ENCODE measurements around the gene ABCB1. TPM values are rescaled to one million over a fixed set of nuclear protein-coding genes. Genes with fewer than 3 reads are reported as not detected.

The ABCB1 gene
- total RNA-seq, 1 donor from 2014 or later = not detected

- TF ChIP-seq CTCF (IDR thresholded peaks at IDR 0.05) = no peak
- peaks cover 7% of the 10 kb centered on the region for H3K27me3 Mint-ChIP-seq (ENCODE audit: low read depth)
- H3K36me3 Mint-ChIP-seq (ENCODE audit: low read depth) = no peaks in the 10 kb centered on the region
- no peaks in the 10 kb centered on the region for H3K9me3 Mint-ChIP-seq (ENCODE audit: low read depth)
- no peaks in the 10 kb centered on the region for H3K4me1 Mint-ChIP-seq (ENCODE audit: low read depth)
- H3K27ac Mint-ChIP-seq (ENCODE audit: unreplicated experiment) = no peak overlapping the region
- H3K4me3 Mint-ChIP-seq (ENCODE audit: unreplicated experiment) = no peak overlapping the region
- DNase-seq (ENCODE audit: low spot score) = no peak
These were observed 81.9 kb downstream of the ABCB1 start for GRCh38 chr7:87518735-87519134.

- H3K9me3 Mint-ChIP-seq (ENCODE audit: low read depth) = no peaks in the 10 kb centered on the region
- no peaks in the 10 kb centered on the region for H3K4me1 Mint-ChIP-seq (ENCODE audit: low read depth)
- TF ChIP-seq CTCF (IDR thresholded peaks at IDR 0.05) = no peak
- no peaks in the 10 kb centered on the region for H3K36me3 Mint-ChIP-seq (ENCODE audit: low read depth)
- no peak for DNase-seq (ENCODE audit: low spot score)
- no peak overlapping the region for H3K4me3 Mint-ChIP-seq (ENCODE audit: unreplicated experiment)
- peaks cover 12% of the 10 kb centered on the region for H3K27me3 Mint-ChIP-seq (ENCODE audit: low read depth)
- no peak overlapping the region for H3K27ac Mint-ChIP-seq (ENCODE audit: unreplicated experiment)
These were observed 82.8 kb downstream of the ABCB1 start for GRCh38 chr7:87517891-87518290.

GRCh38 chr7:87517136-87517815, 83.4 kb downstream of the ABCB1 start:
- Mint-ChIP-seq H3K27me3 (ENCODE audit: low read depth) (peaks cover 12% of the 10 kb centered on the region), H3K4me3 (ENCODE audit: unreplicated experiment) (no peak overlapping the region)

GRCh38 chr7:87513735-87514335, 86.8 kb downstream of the ABCB1 start:
- TF ChIP-seq CTCF (IDR thresholded peaks at IDR 0.05) = no peak
- H3K4me3 Mint-ChIP-seq (ENCODE audit: unreplicated experiment) = no peak overlapping the region
- DNase-seq (ENCODE audit: low spot score) = no peak
- H3K36me3 Mint-ChIP-seq (ENCODE audit: low read depth) = no peaks in the 10 kb centered on the region
- H3K4me1 Mint-ChIP-seq (ENCODE audit: low read depth) = no peaks in the 10 kb centered on the region
- peaks cover 12% of the 10 kb centered on the region for H3K27me3 Mint-ChIP-seq (ENCODE audit: low read depth)
- no peaks in the 10 kb centered on the region for H3K9me3 Mint-ChIP-seq (ENCODE audit: low read depth)
- H3K27ac Mint-ChIP-seq (ENCODE audit: unreplicated experiment) = no peak overlapping the region

More at GRCh38 chr7:87517136-87517815, 83.4 kb downstream of the ABCB1 start:
- DNase-seq (ENCODE audit: low spot score) = no peak
- Mint-ChIP-seq H3K9me3 (ENCODE audit: low read depth) (no peaks in the 10 kb centered on the region), H3K4me1 (ENCODE audit: low read depth) (no peaks in the 10 kb centered on the region), H3K27ac (ENCODE audit: unreplicated experiment) (no peak overlapping the region), H3K36me3 (ENCODE audit: low read depth) (no peaks in the 10 kb centered on the region)
- TF ChIP-seq CTCF (IDR thresholded peaks at IDR 0.05) = no peak

GRCh38 chr7:87512906-87513305, 87.8 kb downstream of the ABCB1 start:
- Mint-ChIP-seq H3K4me1 (ENCODE audit: low read depth) (no peaks in the 10 kb centered on the region), H3K4me3 (ENCODE audit: unreplicated experiment) (no peak overlapping the region), H3K27me3 (ENCODE audit: low read depth) (peaks cover 15% of the 10 kb centered on the region)

More at GRCh38 chr7:87512906-87513305, 87.8 kb downstream of the ABCB1 start:
- Mint-ChIP-seq H3K9me3 (ENCODE audit: low read depth) (no peaks in the 10 kb centered on the region), H3K36me3 (ENCODE audit: low read depth) (no peaks in the 10 kb centered on the region), H3K27ac (ENCODE audit: unreplicated experiment) (no peak overlapping the region)
- no peak for DNase-seq (ENCODE audit: low spot score)
- no peak for TF ChIP-seq CTCF (IDR thresholded peaks at IDR 0.05)
